ENCODE measurements around the gene ZNF750. TPM values are rescaled to one million over a fixed set of nuclear protein-coding genes. Genes with fewer than 3 reads are reported as not detected.

The ZNF750 gene
- polyA plus RNA-seq, 1 experiment: not detected

- Histone ChIP-seq H3K27ac (ENCODE audit: low read depth, low read length) (no peak overlapping the region), H3K9me3 (ENCODE audit: control insufficient read depth, insufficient read depth, low read length) (no peaks in the 10 kb centered on the region), H3K4me3 (ENCODE audit: low read depth, low read length) (no peak overlapping the region), H3K27me3 (ENCODE audit: control insufficient read depth, insufficient read depth, low read length) (no peaks in the 10 kb centered on the region)
- TF ChIP-seq, protein P1, sequence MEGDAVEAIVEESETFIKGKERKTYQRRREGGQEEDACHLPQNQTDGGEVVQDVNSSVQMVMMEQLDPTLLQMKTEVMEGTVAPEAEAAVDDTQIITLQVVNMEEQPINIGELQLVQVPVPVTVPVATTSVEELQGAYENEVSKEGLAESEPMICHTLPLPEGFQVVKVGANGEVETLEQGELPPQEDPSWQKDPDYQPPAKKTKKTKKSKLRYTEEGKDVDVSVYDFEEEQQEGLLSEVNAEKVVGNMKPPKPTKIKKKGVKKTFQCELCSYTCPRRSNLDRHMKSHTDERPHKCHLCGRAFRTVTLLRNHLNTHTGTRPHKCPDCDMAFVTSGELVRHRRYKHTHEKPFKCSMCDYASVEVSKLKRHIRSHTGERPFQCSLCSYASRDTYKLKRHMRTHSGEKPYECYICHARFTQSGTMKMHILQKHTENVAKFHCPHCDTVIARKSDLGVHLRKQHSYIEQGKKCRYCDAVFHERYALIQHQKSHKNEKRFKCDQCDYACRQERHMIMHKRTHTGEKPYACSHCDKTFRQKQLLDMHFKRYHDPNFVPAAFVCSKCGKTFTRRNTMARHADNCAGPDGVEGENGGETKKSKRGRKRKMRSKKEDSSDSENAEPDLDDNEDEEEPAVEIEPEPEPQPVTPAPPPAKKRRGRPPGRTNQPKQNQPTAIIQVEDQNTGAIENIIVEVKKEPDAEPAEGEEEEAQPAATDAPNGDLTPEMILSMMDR (IDR thresholded peaks at IDR 0.05; ENCODE audit: low read depth, low read length): no peak
- CTCF ChIA-PET: no interaction called here
- DNase-seq (ENCODE audit: low read depth, low spot score): no peak
- POLR2A ChIA-PET: no interaction called here
Observed at GRCh38 chr17:82881324-82881823, 41.6 kb upstream of the ZNF750 start.

DNA sequence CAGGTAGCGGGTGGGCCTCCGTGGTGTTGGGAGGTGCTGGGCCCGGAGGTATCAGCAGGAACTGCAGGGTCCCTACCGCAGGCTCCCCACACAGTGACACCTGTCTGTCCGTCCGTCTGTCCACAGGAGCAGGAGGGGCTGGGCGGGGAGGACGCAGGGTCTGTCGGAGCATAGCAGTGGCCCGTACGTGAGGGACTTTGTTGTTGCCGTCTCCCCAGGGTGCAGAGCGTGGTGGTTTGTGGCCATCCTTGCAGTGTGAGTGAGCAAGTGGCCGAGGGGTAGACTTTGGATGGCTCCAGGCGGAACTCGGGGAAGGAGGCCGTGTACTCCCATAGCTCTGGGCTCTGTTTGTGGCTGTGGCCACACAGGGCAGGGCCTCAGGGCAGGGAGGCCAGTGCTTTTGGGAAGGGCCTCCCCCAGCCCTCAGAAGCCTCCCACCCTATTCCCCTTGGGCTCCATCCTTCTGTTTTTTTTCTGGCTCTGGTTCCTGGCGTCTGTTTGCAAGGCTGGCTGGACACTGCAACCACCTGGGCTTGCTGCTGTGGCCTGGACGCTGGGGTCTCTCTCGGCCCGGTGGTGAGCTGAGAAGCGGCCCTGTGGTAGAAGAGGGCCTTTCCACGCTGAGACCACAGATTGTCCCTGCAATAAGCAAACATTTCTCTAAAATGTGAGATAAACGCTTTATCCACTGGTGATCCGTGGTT, 41.0 kb upstream of the ZNF750 start:
- TF ChIP-seq, protein P1 (IDR thresholded peaks at IDR 0.05; ENCODE audit: low read depth, low read length): no peak

GRCh38 chr17:82879241-82879640, 39.4 kb upstream of the ZNF750 start:
- CTCF ChIA-PET: interaction anchor here (0.7 to 1.4 kb wide), 2 partner anchors 13 to 97 kb away, joined by 3 read pairs; no protein-coding TSS in a partner anchor
- TF ChIP-seq, protein P1 (IDR thresholded peaks at IDR 0.05; ENCODE audit: low read depth, low read length): no peak
- Histone ChIP-seq H3K27ac (ENCODE audit: low read depth, low read length) (no peak overlapping the region), H3K4me3 (ENCODE audit: low read depth, low read length) (no peak overlapping the region), H3K9me3 (ENCODE audit: control insufficient read depth, insufficient read depth, low read length) (no peaks in the 10 kb centered on the region; the same call in 1 of the 2 replicates), H3K27me3 (ENCODE audit: control insufficient read depth, insufficient read depth, low read length) (no peaks in the 10 kb centered on the region)
- POLR2A ChIA-PET: no interaction called here
- no peak for DNase-seq (ENCODE audit: low read depth, low spot score)

More for the DNA sequence above, 41.0 kb upstream of the ZNF750 start:
- Histone ChIP-seq H3K27ac (ENCODE audit: low read depth, low read length) (no peak overlapping the region), H3K9me3 (ENCODE audit: control insufficient read depth, insufficient read depth, low read length) (no peaks in the 10 kb centered on the region), H3K4me3 (ENCODE audit: low read depth, low read length) (no peak overlapping the region), H3K27me3 (ENCODE audit: control insufficient read depth, insufficient read depth, low read length) (no peaks in the 10 kb centered on the region)
- ChIA-PET POLR2A (no interaction called here), CTCF (no interaction called here)
- DNase-seq (ENCODE audit: low read depth, low spot score): no peak

DNA sequence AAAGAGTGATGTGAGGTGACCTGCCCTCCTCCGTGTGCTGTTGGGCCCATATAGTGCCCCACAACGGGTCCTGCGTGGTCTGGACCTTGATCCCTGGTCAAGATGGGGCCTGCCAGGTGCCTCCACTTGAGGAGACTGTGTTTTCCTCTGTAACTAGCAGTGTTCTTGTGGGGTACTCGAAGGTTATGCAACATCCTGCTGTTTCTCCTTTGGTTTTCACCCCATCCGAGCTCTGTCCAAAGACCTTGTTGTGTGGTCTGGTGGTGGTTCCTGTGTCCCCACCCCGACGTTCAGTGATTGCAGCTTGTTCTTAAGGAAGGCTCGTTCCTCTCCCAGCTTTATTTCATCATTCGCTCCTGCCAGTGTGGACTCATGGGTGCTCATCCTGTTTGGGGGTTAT, 38.7 kb upstream of the ZNF750 start:
- ChIA-PET CTCF (interaction anchor here (0.7 to 1.4 kb wide), 2 partner anchors 12 to 97 kb away, joined by 3 read pairs; no protein-coding TSS in a partner anchor), POLR2A (no interaction called here)
- Histone ChIP-seq H3K27ac (ENCODE audit: low read depth, low read length) (no peak overlapping the region), H3K27me3 (ENCODE audit: control insufficient read depth, insufficient read depth, low read length) (no peaks in the 10 kb centered on the region), H3K9me3 (ENCODE audit: control insufficient read depth, insufficient read depth, low read length) (no peaks in the 10 kb centered on the region; the same call in 1 of the 2 replicates), H3K4me3 (ENCODE audit: low read depth, low read length) (no peak overlapping the region)
- TF ChIP-seq, protein P1 (IDR thresholded peaks at IDR 0.05; ENCODE audit: low read depth, low read length): no peak
- DNase-seq (ENCODE audit: low read depth, low spot score): no peak

Data from AG04450 (cell line).